PC-9 (cell line): Measurements from ENCODE around the gene TRAF3IP1.

Source experiments
- EZH2 ChIP-seq: fragments of 200-600 bp; sonication (generic); IDR thresholded peaks from 2 replicates; pipeline ENCODE4 v1.8.0; 2017; ENCODE audit warnings: antibody characterized with exemption, low read depth
- TF ChIP-seq, protein P1 (sequence below): fragments of 200-600 bp; sonication (generic); conservative IDR thresholded peaks from 2 replicates; pipeline ENCODE4 v1.6.1; 2017; ENCODE audit warnings: mixed run types, antibody characterized with exemption, mild to moderate bottlenecking, moderate library complexity

DNA sequence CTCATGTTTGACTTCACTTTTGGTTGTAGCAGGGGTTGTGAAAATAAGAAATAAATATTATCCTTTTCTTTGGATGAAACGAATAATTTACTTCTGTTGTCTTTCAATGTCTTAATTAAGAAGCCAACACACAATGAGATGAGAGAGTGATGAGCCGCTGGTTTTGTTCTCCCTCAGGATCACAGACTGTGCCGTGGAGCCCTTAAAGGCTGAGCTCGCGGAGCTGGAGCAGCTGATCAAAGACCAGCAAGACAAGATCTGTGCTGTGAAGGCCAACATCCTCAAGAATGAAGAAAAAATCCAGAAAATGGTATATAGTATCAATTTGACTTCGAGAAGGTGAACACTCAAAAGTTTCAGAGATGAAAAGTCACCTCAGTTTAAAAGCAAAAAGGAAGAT is 78.3 kb downstream of the TRAF3IP1 start:
- TF ChIP-seq, protein P1, sequence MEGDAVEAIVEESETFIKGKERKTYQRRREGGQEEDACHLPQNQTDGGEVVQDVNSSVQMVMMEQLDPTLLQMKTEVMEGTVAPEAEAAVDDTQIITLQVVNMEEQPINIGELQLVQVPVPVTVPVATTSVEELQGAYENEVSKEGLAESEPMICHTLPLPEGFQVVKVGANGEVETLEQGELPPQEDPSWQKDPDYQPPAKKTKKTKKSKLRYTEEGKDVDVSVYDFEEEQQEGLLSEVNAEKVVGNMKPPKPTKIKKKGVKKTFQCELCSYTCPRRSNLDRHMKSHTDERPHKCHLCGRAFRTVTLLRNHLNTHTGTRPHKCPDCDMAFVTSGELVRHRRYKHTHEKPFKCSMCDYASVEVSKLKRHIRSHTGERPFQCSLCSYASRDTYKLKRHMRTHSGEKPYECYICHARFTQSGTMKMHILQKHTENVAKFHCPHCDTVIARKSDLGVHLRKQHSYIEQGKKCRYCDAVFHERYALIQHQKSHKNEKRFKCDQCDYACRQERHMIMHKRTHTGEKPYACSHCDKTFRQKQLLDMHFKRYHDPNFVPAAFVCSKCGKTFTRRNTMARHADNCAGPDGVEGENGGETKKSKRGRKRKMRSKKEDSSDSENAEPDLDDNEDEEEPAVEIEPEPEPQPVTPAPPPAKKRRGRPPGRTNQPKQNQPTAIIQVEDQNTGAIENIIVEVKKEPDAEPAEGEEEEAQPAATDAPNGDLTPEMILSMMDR = no peak
- TF ChIP-seq EZH2 = no peak
